ENCODE measurements around the gene YIPF6. TPM values are rescaled to one million over a fixed set of nuclear protein-coding genes. Genes with fewer than 3 reads are reported as not detected.

YIPF6 gene
- total and polyA plus RNA-seq, 2 of the 13 experiments (the other 11 are each of a cell fraction or from before 2014, with no cell fraction given): 37.8 to 43.6 TPM

GRCh38 chrX:68498508-68499379 is at the start of gene YIPF6 (continued):
- no peak; the same call in 1 of the 2 replicates for TF ChIP-seq MTF1 (CRISPR knock-in tag; IDR thresholded peaks at IDR 0.05)
- no peak for TF ChIP-seq CHD4 (IDR thresholded peaks at IDR 0.05; ENCODE audit: borderline replicate concordance, low read length)
- TF ChIP-seq RBAK (CRISPR knock-in tag; IDR thresholded peaks at IDR 0.05): no peak
- peak; percentile 36; the same call in 1 of the 2 replicates for TF ChIP-seq MLX (CRISPR knock-in tag; IDR thresholded peaks at IDR 0.05)
- TF ChIP-seq ZXDC (CRISPR knock-in tag; IDR thresholded peaks at IDR 0.05): no peak
- no peak for TF ChIP-seq ELF4 (CRISPR knock-in tag; IDR thresholded peaks at IDR 0.05; ENCODE audit: borderline replicate concordance)
- TF ChIP-seq SAP130 (CRISPR knock-in tag; IDR thresholded peaks at IDR 0.05; ENCODE audit: low read depth): peak; percentile 56
- peak; percentile 53; the same call in 1 of the 2 replicates for TF ChIP-seq EED (CRISPR knock-in tag; IDR thresholded peaks at IDR 0.05)
- TF ChIP-seq ZNF468 (CRISPR knock-in tag; IDR thresholded peaks at IDR 0.05): no peak
- TF ChIP-seq CCAR2 (optimal IDR thresholded peaks at IDR 0.05; ENCODE audit: low read depth, low read length): no peak
- TF ChIP-seq ZNF589 (CRISPR knock-in tag; conservative IDR thresholded peaks at IDR 0.05): no peak
- no peak for TF ChIP-seq ZFP36 (IDR thresholded peaks at IDR 0.05; ENCODE audit: borderline replicate concordance, low read depth, low read length, partially characterized antibody)
- TF ChIP-seq ZNF788 (CRISPR knock-in tag; IDR thresholded peaks at IDR 0.05; ENCODE audit: borderline replicate concordance): peak; percentile 66; the same call in 1 of the 2 replicates
- peak; percentile 63; the same call in 1 of the 2 replicates for TF ChIP-seq ZGPAT (CRISPR knock-in tag; IDR thresholded peaks at IDR 0.05)
- TF ChIP-seq GABPB1 (CRISPR knock-in tag; IDR thresholded peaks at IDR 0.05): peak; percentile 87
- TF ChIP-seq SPEN (CRISPR knock-in tag; IDR thresholded peaks at IDR 0.05; ENCODE audit: low read depth): peak; percentile 32; the same call in 1 of the 2 replicates
- TF ChIP-seq YEATS4 (CRISPR knock-in tag; IDR thresholded peaks at IDR 0.05; ENCODE audit: borderline replicate concordance): peak; percentile 86; the same call in 1 of the 2 replicates
- peak; percentile 46; the same call in 1 of the 2 replicates for TF ChIP-seq BCL6 (CRISPR knock-in tag; IDR thresholded peaks at IDR 0.05)
- no peak for TF ChIP-seq GABPA (IDR thresholded peaks at IDR 0.05; ENCODE audit: low read depth, low read length)
- peak; percentile 57; the same call in 1 of the 2 replicates for TF ChIP-seq GABPA (CRISPR knock-in tag; IDR thresholded peaks at IDR 0.05; ENCODE audit: low read depth)
- no peak for TF ChIP-seq LRRFIP1 (CRISPR knock-in tag; conservative IDR thresholded peaks at IDR 0.05)
- TF ChIP-seq BRD4 (CRISPR knock-in tag; IDR thresholded peaks at IDR 0.05): peak; percentile 94
- TF ChIP-seq ZNF124 (CRISPR knock-in tag; IDR thresholded peaks at IDR 0.05): peak; percentile 40; the same call in 1 of the 2 replicates

Data from HepG2 (cell line).